ENCODE data around the gene ZNF780B.
A peak's percentile ranks its signal among the peaks of the same experiment; 100 is the strongest.
"Not testable (repeated sequence)": the region's sequence is repeated elsewhere in the genome, so short reads cannot be mapped to it uniquely, and the experiment has no call there.

The ZNF780B gene

GRCh38 chr19:40038047-40038446, 18.0 kb downstream of the ZNF780B start:
- not testable (repeated sequence) for DNase-seq (ENCODE audit: low read depth)

GRCh38 chr19:40035996-40036395, 20.0 kb downstream of the ZNF780B start:
- no peak for DNase-seq (ENCODE audit: low read depth)

- no peak for DNase-seq (ENCODE audit: low read depth)
Measured at GRCh38 chr19:40033989-40034560, 22.0 kb downstream of the ZNF780B start.

GRCh38 chr19:40026597-40026970, 29.4 kb downstream of the ZNF780B start:
- DNase-seq (ENCODE audit: low read depth), result no peak

- no peak for DNase-seq (ENCODE audit: low read depth)
Measured at GRCh38 chr19:40025938-40026596, 30.0 kb downstream of the ZNF780B start.

- no peak for DNase-seq (ENCODE audit: low read depth)
Measured at GRCh38 chr19:40023969-40024368, 32.1 kb downstream of the ZNF780B start.

GRCh38 chr19:40013991-40014390, 42.0 kb downstream of the ZNF780B start:
- DNase-seq (ENCODE audit: low read depth), result no peak

- DNase-seq (ENCODE audit: low read depth), result no peak
Measured at GRCh38 chr19:40009674-40010073, 46.4 kb downstream of the ZNF780B start.

GRCh38 chr19:40006273-40006691, 49.7 kb downstream of the ZNF780B start:
- peak; percentile 44 for DNase-seq (ENCODE audit: low read depth)

GRCh38 chr19:40005691-40006272, 50.2 kb downstream of the ZNF780B start:
- no peak for DNase-seq (ENCODE audit: low read depth)

GRCh38 chr19:39998501-39998900, 57.5 kb downstream of the ZNF780B start:
- peak; percentile 48 for DNase-seq (ENCODE audit: low read depth)

- DNase-seq (ENCODE audit: low read depth), result no peak
Measured at GRCh38 chr19:39997638-39998216, 58.3 kb downstream of the ZNF780B start.

GRCh38 chr19:39996811-39997637, 59.0 kb downstream of the ZNF780B start, which contains the start of gene ZNF546:
ZNF546 (plus strand) TSS chr19:39997060; CDS start chr19:39998327, 1,267 bp downstream.
- peak; percentile 80 for DNase-seq (ENCODE audit: low read depth)

GRCh38 chr19:39996218-39996810, 59.7 kb downstream of the ZNF780B start:
- DNase-seq (ENCODE audit: low read depth), result peak; percentile 30

GRCh38 chr19:39995794-39996193, 60.2 kb downstream of the ZNF780B start:
- DNase-seq (ENCODE audit: low read depth), result no peak

- no peak for DNase-seq (ENCODE audit: low read depth)
Measured at GRCh38 chr19:39994361-39994760, 61.7 kb downstream of the ZNF780B start.

GRCh38 chr19:39993605-39994004, 62.4 kb downstream of the ZNF780B start:
- DNase-seq (ENCODE audit: low read depth), result no peak

GRCh38 chr19:39987596-39987995, 68.4 kb downstream of the ZNF780B start:
- DNase-seq (ENCODE audit: low read depth), result no peak

GRCh38 chr19:39987167-39987566, 68.9 kb downstream of the ZNF780B start:
- DNase-seq (ENCODE audit: low read depth), result no peak

- DNase-seq (ENCODE audit: low read depth), result no peak
Measured at GRCh38 chr19:39986643-39987042, 69.4 kb downstream of the ZNF780B start.

- no peak for DNase-seq (ENCODE audit: low read depth)
Measured at GRCh38 chr19:39983695-39984300, 72.2 kb downstream of the ZNF780B start.
